ENCODE results near the gene SND1. TPM values are rescaled to one million over a fixed set of nuclear protein-coding genes. Genes with fewer than 3 reads are reported as not detected.

The SND1 gene
- total RNA-seq, 1 experiment from 2014 or later, result 139 TPM

DNA sequence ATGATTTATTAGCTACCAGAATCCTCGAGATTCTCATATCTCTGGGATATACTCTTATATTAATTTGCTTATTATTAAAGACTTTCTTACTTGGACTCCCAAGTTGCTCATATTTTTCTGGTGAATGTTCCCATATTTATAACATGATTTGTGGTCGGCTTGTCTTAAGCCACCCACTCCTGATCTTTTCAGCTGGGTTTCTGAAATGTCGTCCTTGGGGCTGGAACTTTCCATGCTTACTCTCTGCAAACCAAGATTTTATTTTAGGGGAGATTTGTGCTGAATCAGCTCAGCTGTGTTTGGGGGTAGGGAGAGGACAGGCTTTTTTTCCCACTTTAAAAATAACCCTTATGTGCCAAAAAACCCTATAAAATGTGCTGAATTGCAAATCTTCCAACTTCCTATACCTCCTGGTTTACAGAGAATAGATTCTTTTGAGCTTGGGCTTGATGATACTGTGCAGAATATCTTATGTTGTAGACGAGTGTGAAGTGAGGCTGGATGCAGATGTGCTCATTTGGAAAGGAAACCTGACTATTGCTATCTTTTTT, 162.1 kb downstream of the SND1 start:
- no peak for TF ChIP-seq EZH2 (IDR thresholded peaks at IDR 0.05; ENCODE audit: low read length, unreplicated experiment)
- TF ChIP-seq, protein P1, sequence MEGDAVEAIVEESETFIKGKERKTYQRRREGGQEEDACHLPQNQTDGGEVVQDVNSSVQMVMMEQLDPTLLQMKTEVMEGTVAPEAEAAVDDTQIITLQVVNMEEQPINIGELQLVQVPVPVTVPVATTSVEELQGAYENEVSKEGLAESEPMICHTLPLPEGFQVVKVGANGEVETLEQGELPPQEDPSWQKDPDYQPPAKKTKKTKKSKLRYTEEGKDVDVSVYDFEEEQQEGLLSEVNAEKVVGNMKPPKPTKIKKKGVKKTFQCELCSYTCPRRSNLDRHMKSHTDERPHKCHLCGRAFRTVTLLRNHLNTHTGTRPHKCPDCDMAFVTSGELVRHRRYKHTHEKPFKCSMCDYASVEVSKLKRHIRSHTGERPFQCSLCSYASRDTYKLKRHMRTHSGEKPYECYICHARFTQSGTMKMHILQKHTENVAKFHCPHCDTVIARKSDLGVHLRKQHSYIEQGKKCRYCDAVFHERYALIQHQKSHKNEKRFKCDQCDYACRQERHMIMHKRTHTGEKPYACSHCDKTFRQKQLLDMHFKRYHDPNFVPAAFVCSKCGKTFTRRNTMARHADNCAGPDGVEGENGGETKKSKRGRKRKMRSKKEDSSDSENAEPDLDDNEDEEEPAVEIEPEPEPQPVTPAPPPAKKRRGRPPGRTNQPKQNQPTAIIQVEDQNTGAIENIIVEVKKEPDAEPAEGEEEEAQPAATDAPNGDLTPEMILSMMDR (conservative IDR thresholded peaks at IDR 0.05; ENCODE audit: low read depth, low read length), result no peak
- no peak for TF ChIP-seq EZH2phosphoT487 (IDR thresholded peaks at IDR 0.05; ENCODE audit: borderline replicate concordance, low read length)
- peaks cover 5% of the 10 kb centered on the region; the same call in 1 of the 2 replicates for H4K20me1 ChIP-seq (ENCODE audit: low read length)
- no peaks in the 10 kb centered on the region for H3K9me3 ChIP-seq (ENCODE audit: low read length)
- H3K4me3 ChIP-seq (ENCODE audit: low read length), result no peak overlapping the region
- H3K9me2 ChIP-seq (replicated peaks; ENCODE audit: low read length), result no peaks in the 10 kb centered on the region
- peaks cover 63% of the 10 kb centered on the region for H3K79me2 ChIP-seq (ENCODE audit: low read length)
- ChIA-PET CTCF (no interaction called here), POLR2A (ENCODE audit: unreplicated experiment) (no interaction called here)
- H3K9ac ChIP-seq (ENCODE audit: low read length), result no peak overlapping the region
- H3K4me2 ChIP-seq (ENCODE audit: low read length), result no peak overlapping the region
- H3K27ac ChIP-seq (ENCODE audit: low read length), result no peak overlapping the region
- no peaks in the 10 kb centered on the region for H3K4me1 ChIP-seq (ENCODE audit: insufficient read depth, low read length)
- H2AFZ ChIP-seq (ENCODE audit: low read length), result no peak overlapping the region
- no peaks in the 10 kb centered on the region for H3K27me3 ChIP-seq (ENCODE audit: low read length)
- no peaks in the 10 kb centered on the region for H3F3A ChIP-seq (ENCODE audit: low read length, unreplicated experiment)
- H3K36me3 ChIP-seq (ENCODE audit: low read depth, low read length), result peaks cover 6% of the 10 kb centered on the region; the same call in 1 of the 2 replicates
- BruUV-seq (replicated peaks), result no TSS peak
- intact Hi-C loops (cut with micrococcal nuclease), result no loop called here
- DNase-seq (no peak), ATAC-seq (no peak)

DNA sequence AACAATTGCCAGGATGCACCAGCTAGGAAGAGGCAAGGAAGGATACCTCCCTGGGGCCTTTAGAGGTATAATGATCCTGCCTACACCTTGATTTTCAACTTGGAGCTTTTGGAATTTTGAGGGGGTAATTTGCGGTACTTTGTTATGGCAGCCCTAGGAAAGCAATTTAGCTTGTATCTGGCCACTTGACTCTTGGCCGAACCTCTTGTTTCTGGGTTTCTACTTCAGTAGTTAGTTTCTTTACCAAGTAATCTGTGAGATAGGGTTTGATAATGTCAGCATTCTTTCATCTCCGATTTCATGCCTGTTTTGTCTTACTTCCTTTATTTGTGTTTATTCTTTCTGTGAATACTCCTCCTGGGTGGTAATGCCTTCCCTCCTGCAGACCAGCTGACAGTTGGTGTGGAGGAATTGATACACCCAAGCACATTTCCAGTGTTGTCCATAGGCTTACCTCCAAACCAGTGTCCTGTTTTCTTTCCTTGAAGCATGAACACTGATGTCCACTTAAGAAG, 163.7 kb downstream of the SND1 start:
- ATAC-seq (no peak), DNase-seq (no peak)
- Histone ChIP-seq H3K9ac (ENCODE audit: low read length) (no peak overlapping the region), H3K9me2 (replicated peaks; ENCODE audit: low read length) (no peaks in the 10 kb centered on the region), H2AFZ (ENCODE audit: low read length) (no peak overlapping the region), H3K4me1 (ENCODE audit: insufficient read depth, low read length) (no peaks in the 10 kb centered on the region), H3K9me3 (ENCODE audit: low read length) (no peaks in the 10 kb centered on the region), H4K20me1 (ENCODE audit: low read length) (peaks cover 5% of the 10 kb centered on the region; the same call in 1 of the 2 replicates), H3F3A (ENCODE audit: low read length, unreplicated experiment) (no peaks in the 10 kb centered on the region), H3K79me2 (ENCODE audit: low read length) (peaks cover 62% of the 10 kb centered on the region), H3K36me3 (ENCODE audit: low read depth, low read length) (0 out of 2 replicates have a peak, but pooled peaks cover 2% of the 10 kb centered on the region), H3K27ac (ENCODE audit: low read length) (no peak overlapping the region), H3K27me3 (ENCODE audit: low read length) (no peaks in the 10 kb centered on the region), H3K4me2 (ENCODE audit: low read length) (no peak overlapping the region), H3K4me3 (ENCODE audit: low read length) (no peak overlapping the region)
- TF ChIP-seq EZH2phosphoT487 (IDR thresholded peaks at IDR 0.05; ENCODE audit: borderline replicate concordance, low read length) (no peak), EZH2 (IDR thresholded peaks at IDR 0.05; ENCODE audit: low read length, unreplicated experiment) (no peak)
- TF ChIP-seq, protein P1 (conservative IDR thresholded peaks at IDR 0.05; ENCODE audit: low read depth, low read length), result no peak
- BruUV-seq (replicated peaks), result no TSS peak
- intact Hi-C loops (cut with micrococcal nuclease), result no loop called here
- ChIA-PET POLR2A (ENCODE audit: unreplicated experiment) (no interaction called here), CTCF (interaction anchor here (0.6 kb wide), 1 partner anchor 394 kb away, joined by 3 read pairs; no protein-coding TSS in a partner anchor)

All from PC-3 (cell line).